Measurements from ENCODE around the gene EIF4E1B. TPM values are rescaled to one million over a fixed set of nuclear protein-coding genes. Genes with fewer than 3 reads are reported as not detected.
A peak's percentile ranks its signal among the peaks of the same experiment; 100 is the strongest.

EIF4E1B gene, protein sequence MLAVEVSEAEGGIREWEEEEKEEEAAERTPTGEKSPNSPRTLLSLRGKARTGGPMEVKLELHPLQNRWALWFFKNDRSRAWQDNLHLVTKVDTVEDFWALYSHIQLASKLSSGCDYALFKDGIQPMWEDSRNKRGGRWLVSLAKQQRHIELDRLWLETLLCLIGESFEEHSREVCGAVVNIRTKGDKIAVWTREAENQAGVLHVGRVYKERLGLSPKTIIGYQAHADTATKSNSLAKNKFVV
- total RNA-seq: not detected

DNA sequence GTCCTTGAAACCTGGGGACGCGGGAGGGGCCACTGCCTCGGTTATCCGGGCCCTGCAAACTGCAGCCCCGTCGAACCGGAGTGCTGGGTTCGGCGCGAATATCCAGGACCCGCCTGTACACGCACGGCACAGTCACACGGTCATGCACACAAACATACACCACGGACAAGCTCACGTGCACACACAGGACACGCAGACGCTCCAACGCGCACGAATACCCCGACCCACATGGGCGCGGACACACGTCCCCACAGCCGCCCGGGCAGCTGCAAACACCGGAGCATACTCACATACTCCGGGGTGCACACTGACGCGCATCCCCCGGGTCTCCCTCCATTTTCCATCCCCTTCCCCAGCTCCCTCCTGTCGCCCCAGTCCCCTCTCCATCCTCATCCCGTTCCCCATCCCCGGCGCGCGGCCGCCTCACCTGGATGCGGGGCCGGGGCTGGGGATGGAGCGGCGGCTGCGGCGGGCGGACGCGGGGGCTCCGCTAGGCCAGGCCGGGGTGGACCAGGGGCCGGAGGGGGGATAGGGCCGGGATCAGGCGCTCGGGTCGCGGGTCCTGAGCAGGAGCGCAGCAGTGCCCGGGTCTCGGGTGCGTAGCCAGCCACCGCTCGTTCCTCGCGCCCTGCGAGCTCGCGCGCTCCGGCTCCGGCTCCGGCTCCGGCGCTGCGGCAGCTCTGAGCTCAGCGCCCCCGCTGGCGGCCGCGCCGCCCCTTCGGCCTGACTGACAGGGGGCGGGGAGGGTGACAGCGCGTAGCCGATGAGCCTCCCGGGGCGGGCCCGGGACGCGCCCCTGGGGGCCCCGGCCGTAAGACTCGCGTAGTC is at the start of gene EIF4E1B, which contains the start of gene SNCB:
Gene EIF4E1B (plus strand): TSS at position 823 of the 828 bp plus-strand sequence. CDS start 12,113 bp downstream, outside the sequence.
Gene SNCB (minus strand): TSS at position 682 of the 828 bp plus-strand sequence. CDS start 880 bp downstream, outside the sequence.
- Histone ChIP-seq H3K36me3 (no peaks in the 10 kb centered on the region), H3K4me3 (peak within 1 kb of the TSS in 1 of 2 donors; percentile 47), H3K27me3 (peaks cover 97% of the 10 kb centered on the region), H3K9me3 (no peaks in the 10 kb centered on the region), H3K4me1 (peaks cover 0 to 19% (median 12%) of the 10 kb centered on the region in 3 donors), H3K27ac (no peak within 1 kb of the TSS)
- ATAC-seq: peak; percentile 24
- TF ChIP-seq POLR2AphosphoS5 (IDR thresholded peaks at IDR 0.05): no peak
- TF ChIP-seq EP300 (IDR thresholded peaks at IDR 0.05): no peak
- TF ChIP-seq, protein P1, sequence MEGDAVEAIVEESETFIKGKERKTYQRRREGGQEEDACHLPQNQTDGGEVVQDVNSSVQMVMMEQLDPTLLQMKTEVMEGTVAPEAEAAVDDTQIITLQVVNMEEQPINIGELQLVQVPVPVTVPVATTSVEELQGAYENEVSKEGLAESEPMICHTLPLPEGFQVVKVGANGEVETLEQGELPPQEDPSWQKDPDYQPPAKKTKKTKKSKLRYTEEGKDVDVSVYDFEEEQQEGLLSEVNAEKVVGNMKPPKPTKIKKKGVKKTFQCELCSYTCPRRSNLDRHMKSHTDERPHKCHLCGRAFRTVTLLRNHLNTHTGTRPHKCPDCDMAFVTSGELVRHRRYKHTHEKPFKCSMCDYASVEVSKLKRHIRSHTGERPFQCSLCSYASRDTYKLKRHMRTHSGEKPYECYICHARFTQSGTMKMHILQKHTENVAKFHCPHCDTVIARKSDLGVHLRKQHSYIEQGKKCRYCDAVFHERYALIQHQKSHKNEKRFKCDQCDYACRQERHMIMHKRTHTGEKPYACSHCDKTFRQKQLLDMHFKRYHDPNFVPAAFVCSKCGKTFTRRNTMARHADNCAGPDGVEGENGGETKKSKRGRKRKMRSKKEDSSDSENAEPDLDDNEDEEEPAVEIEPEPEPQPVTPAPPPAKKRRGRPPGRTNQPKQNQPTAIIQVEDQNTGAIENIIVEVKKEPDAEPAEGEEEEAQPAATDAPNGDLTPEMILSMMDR (IDR thresholded peaks at IDR 0.05): no peak
- TF ChIP-seq POLR2A (IDR thresholded peaks at IDR 0.05): no peak
- 0% methylated on average over 7 of the region's 94 CpGs; no CpG with 5 or more reads in 1 of the 2 donors for WGBS, 2 donors (ENCODE audit: low coverage in 1 of 2)

DNA sequence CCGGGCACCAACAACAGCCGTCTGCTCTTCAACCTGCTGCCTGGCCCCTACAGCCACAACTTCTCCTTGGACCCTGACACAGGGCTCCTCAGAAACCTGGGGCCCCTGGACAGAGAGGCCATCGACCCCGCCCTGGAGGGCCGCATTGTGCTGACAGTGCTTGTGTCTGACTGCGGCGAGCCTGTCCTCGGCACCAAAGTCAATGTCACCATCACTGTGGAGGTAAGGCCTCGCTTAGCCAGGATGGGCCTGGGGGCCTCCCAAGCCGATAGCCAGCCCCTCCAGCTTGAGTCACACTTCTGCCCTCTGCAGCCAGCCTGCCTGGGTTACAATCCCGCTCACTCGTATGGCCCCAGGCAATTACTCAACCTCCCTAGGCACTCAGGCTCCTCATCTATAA is 49.1 kb upstream of the EIF4E1B start:
- Histone ChIP-seq H3K4me3 (no peak overlapping the region), H3K27ac (no peak overlapping the region), H3K4me1 (no peaks in the 10 kb centered on the region), H3K9me3 (peaks cover 0 to 25% (median 0%) of the 10 kb centered on the region in 3 donors), H3K27me3 (peaks cover 3% of the 10 kb centered on the region), H3K36me3 (no peaks in the 10 kb centered on the region)
- 46 to 83% methylated on average over 2 to 6 of the region's 12 CpGs for WGBS, 2 donors (ENCODE audit: low coverage in 1 of 2)
- ATAC-seq: no peak
- TF ChIP-seq, protein P1 (IDR thresholded peaks at IDR 0.05): no peak
- no peak for TF ChIP-seq POLR2AphosphoS5 (IDR thresholded peaks at IDR 0.05)
- no peak for TF ChIP-seq POLR2A (IDR thresholded peaks at IDR 0.05)
- no peak for TF ChIP-seq EP300 (IDR thresholded peaks at IDR 0.05)

DNA sequence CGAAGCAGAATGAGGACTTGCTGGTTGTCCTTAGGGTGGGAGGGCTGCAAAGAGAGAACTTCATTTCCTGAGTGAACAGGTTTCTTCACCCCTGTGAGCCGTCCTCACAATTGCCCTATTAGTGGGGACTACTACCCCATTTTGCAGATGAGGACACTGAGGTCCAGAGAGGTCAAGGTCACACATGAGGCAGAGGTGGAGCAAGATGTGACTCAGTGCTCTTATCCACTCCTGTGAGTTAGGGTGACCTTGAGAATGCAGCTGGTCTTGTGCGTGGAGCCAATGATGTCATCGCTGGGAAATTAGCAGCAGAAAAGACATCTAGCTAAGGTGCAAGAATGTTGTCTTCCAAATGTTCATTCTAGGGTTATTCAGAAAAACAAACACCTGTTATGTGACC is 47.4 kb upstream of the EIF4E1B start:
- Histone ChIP-seq H3K4me3 (no peak overlapping the region), H3K4me1 (no peaks in the 10 kb centered on the region), H3K9me3 (peaks cover 0 to 25% (median 0%) of the 10 kb centered on the region in 3 donors), H3K27me3 (peaks cover 7% of the 10 kb centered on the region), H3K36me3 (no peaks in the 10 kb centered on the region), H3K27ac (no peak overlapping the region)
- TF ChIP-seq, protein P1 (IDR thresholded peaks at IDR 0.05): no peak
- TF ChIP-seq EP300 (IDR thresholded peaks at IDR 0.05) (no peak), POLR2AphosphoS5 (IDR thresholded peaks at IDR 0.05) (no peak), POLR2A (IDR thresholded peaks at IDR 0.05) (no peak)
- no peak for ATAC-seq
- WGBS, 2 donors (ENCODE audit: low coverage in 1 of 2): 89% methylated on average over 3 of the region's 4 CpGs

DNA sequence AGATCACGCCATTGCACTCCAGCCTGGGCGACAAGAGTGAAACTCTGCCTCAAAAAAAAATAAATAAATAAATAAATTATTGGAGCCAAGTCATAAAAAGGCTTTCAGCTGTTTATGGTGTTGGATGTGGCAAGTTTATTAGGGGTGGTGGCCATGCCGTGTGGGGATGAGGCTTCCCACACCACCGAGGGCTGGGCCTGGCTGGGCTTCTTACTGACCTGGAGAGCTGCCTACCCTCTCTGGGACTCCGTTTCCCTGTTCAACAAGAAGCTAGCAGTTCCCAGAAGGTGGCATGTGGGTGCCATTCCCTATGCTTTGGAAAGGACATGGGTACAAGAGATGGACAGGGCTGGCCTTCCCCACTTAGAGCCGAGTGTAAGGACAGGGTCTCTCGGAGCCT is 43.1 kb upstream of the EIF4E1B start:
- Histone ChIP-seq H3K9me3 (peaks cover 0 to 25% (median 0%) of the 10 kb centered on the region in 3 donors), H3K4me3 (no peak overlapping the region), H3K27me3 (peaks cover 7% of the 10 kb centered on the region), H3K27ac (no peak overlapping the region), H3K4me1 (no peaks in the 10 kb centered on the region), H3K36me3 (no peaks in the 10 kb centered on the region)
- ATAC-seq: no peak
- TF ChIP-seq, protein P1 (IDR thresholded peaks at IDR 0.05): no peak
- no peak for TF ChIP-seq EP300 (IDR thresholded peaks at IDR 0.05)
- TF ChIP-seq POLR2A (IDR thresholded peaks at IDR 0.05): no peak
- no peak for TF ChIP-seq POLR2AphosphoS5 (IDR thresholded peaks at IDR 0.05)
- WGBS, 2 donors (ENCODE audit: low coverage in 1 of 2): 78 to 93% methylated on average over 2 to 7 of the region's 7 CpGs
